ENCODE data around the gene HS6ST3.

- TF ChIP-seq POLR2AphosphoS5 (IDR thresholded peaks at IDR 0.05) (no peak), POLR2A (IDR thresholded peaks at IDR 0.05) (no peak)
Observed at GRCh38 chr13:96782186-96782585, 692.3 kb downstream of the HS6ST3 start.
